AG10803 (cell line): ENCODE measurements around the gene SCN10A.

ENCODE experiments used
- DNase-seq: peaks from one replicate; pipeline ENCODE4 v3.0.0; 2010; ENCODE audit warnings: low read depth
- H3K4me3 ChIP-seq: 2 replicates; pipeline ENCODE4 v1.5.1; 2011; ENCODE audit warnings: mild to moderate bottlenecking, low read length, control low read depth
- TF ChIP-seq, protein P1 (sequence below): conservative IDR thresholded peaks from 2 replicates; pipeline ENCODE4 v1.5.1; 2011; ENCODE audit warnings: mild to moderate bottlenecking, low read length, control low read depth, inconsistent platforms

SCN10A gene

DNA sequence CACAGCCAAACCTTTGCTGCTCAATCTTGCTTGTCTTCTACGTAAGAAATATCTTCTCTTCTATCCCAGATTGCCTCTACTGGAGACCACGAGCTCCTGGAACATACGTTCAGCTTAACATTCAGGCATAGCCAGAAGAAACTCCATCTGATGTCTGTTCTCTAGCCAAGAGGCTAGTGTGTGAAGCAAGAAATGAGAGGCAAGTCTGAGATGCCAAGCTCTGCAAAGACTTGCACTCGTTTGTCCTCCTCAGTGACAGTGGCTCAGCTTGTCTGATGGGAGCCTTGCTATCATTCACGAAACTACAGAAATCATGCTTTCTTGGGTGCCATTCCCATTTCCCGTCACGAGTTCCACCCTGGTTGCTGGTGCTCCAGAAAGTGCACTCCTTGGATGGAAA, at the start of gene SCN10A:
TSS of gene SCN10A (minus strand) at position 192 of the 400 bp plus-strand sequence. CDS start 22,207 bp downstream, outside the sequence.
- no peak within 1 kb of the TSS for H3K4me3 ChIP-seq
- DNase-seq: no peak
- TF ChIP-seq, protein P1, sequence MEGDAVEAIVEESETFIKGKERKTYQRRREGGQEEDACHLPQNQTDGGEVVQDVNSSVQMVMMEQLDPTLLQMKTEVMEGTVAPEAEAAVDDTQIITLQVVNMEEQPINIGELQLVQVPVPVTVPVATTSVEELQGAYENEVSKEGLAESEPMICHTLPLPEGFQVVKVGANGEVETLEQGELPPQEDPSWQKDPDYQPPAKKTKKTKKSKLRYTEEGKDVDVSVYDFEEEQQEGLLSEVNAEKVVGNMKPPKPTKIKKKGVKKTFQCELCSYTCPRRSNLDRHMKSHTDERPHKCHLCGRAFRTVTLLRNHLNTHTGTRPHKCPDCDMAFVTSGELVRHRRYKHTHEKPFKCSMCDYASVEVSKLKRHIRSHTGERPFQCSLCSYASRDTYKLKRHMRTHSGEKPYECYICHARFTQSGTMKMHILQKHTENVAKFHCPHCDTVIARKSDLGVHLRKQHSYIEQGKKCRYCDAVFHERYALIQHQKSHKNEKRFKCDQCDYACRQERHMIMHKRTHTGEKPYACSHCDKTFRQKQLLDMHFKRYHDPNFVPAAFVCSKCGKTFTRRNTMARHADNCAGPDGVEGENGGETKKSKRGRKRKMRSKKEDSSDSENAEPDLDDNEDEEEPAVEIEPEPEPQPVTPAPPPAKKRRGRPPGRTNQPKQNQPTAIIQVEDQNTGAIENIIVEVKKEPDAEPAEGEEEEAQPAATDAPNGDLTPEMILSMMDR: no peak

GRCh38 chr3:38853011-38853410, 37.0 kb upstream of the SCN10A start:
- TF ChIP-seq, protein P1: no peak
- no peak for DNase-seq
- no peak overlapping the region for H3K4me3 ChIP-seq

GRCh38 chr3:38843898-38844297, 27.9 kb upstream of the SCN10A start:
- H3K4me3 ChIP-seq: no peak overlapping the region
- TF ChIP-seq, protein P1: peak; percentile 71
- peak; percentile 67 for DNase-seq

- no peak for DNase-seq
- TF ChIP-seq, protein P1: no peak
- no peak overlapping the region for H3K4me3 ChIP-seq
These were observed 26.4 kb upstream of the SCN10A start for GRCh38 chr3:38842266-38842965.

GRCh38 chr3:38840987-38841386, 25.0 kb upstream of the SCN10A start:
- no peak overlapping the region for H3K4me3 ChIP-seq
- no peak for DNase-seq
- TF ChIP-seq, protein P1: no peak

- no peak for DNase-seq
- H3K4me3 ChIP-seq: no peak overlapping the region
- TF ChIP-seq, protein P1: no peak
These were observed 21.3 kb upstream of the SCN10A start for GRCh38 chr3:38837358-38837757.

- no peak for DNase-seq
- TF ChIP-seq, protein P1: no peak
- H3K4me3 ChIP-seq: no peak overlapping the region
These were observed 20.5 kb upstream of the SCN10A start for GRCh38 chr3:38836561-38836960.
